Measurements from ENCODE around the gene NAV3. TPM values are rescaled to one million over a fixed set of nuclear protein-coding genes. Genes with fewer than 3 reads are reported as not detected.
A peak's percentile ranks its signal among the peaks of the same experiment; 100 is the strongest.

NAV3 gene
- total RNA-seq, 6 experiments from 2014 or later = 0.22 to 3.2 (median 1.2) TPM

DNA sequence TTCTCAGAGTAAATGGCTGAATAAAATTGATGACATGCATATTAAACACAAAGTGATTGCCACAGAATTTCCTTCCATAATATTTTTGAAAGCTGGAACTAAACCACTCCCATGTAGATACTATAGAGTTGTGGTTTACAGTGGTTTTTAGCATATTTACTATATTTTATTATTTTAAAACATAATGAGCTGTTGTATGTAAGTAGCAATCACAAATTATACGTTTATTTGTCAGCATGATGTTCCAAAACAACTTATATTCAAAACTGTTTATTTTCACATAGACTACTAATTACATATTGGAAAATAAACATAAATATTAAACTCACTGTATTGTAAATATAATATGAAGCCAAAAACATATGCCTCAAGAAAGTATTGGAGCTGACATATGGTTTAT lies 77.2 kb downstream of the NAV3 start:
- no peaks in the 10 kb centered on the region for H3K9me3 ChIP-seq
- DNase-seq (no peak), ATAC-seq (no peak)
- 38% methylated on average over 1 of the region's 1 CpG for whole genome bisulfite sequencing (ENCODE audit: insufficient coverage, low coverage, low lambda C conversion rate, missing lambda C conversion rate)
- TF ChIP-seq, protein P1, sequence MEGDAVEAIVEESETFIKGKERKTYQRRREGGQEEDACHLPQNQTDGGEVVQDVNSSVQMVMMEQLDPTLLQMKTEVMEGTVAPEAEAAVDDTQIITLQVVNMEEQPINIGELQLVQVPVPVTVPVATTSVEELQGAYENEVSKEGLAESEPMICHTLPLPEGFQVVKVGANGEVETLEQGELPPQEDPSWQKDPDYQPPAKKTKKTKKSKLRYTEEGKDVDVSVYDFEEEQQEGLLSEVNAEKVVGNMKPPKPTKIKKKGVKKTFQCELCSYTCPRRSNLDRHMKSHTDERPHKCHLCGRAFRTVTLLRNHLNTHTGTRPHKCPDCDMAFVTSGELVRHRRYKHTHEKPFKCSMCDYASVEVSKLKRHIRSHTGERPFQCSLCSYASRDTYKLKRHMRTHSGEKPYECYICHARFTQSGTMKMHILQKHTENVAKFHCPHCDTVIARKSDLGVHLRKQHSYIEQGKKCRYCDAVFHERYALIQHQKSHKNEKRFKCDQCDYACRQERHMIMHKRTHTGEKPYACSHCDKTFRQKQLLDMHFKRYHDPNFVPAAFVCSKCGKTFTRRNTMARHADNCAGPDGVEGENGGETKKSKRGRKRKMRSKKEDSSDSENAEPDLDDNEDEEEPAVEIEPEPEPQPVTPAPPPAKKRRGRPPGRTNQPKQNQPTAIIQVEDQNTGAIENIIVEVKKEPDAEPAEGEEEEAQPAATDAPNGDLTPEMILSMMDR (IDR thresholded peaks at IDR 0.05) = no peak
- no peak for TF ChIP-seq POLR2A (IDR thresholded peaks at IDR 0.05)
- no peaks in the 10 kb centered on the region for H3K27me3 ChIP-seq
- H3K27ac ChIP-seq = no peak overlapping the region
- H3K36me3 ChIP-seq = no peaks in the 10 kb centered on the region
- no peak overlapping the region for H3K4me3 ChIP-seq
- no peaks in the 10 kb centered on the region for H3K4me1 ChIP-seq
- intact Hi-C loops (cut with DNase I) = no loop called here

DNA sequence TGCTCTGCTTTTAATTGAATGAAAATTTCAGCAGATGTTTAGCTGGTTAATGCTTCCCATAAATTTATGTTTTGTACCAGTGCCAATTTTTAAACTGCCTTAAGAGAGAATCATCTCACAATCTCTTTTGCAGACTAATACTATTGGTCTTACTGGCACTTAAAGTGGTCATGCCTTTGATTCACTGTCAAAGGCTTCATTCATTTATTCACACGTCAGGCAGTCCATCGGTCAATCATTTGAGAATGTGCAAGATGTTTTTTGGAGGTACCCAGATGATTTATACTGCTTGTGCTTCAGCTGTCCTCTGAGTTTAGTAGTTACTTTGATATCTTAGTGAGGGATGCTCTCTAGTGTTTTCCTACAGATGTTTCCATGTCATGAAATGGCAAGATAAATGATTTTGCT lies 83.4 kb downstream of the NAV3 start:
- Histone ChIP-seq H3K27ac (no peak overlapping the region), H3K4me1 (no peaks in the 10 kb centered on the region), H3K4me3 (no peak overlapping the region), H3K27me3 (no peaks in the 10 kb centered on the region), H3K9me3 (no peaks in the 10 kb centered on the region), H3K36me3 (no peaks in the 10 kb centered on the region)
- ATAC-seq = peak; percentile 43 to 61 (median 54)
- WGBS (ENCODE audit: insufficient coverage, low coverage, low lambda C conversion rate, missing lambda C conversion rate) = 62% methylated on average over 2 of the region's 2 CpGs
- DNase-seq = no peak
- TF ChIP-seq POLR2A (IDR thresholded peaks at IDR 0.05) = no peak
- TF ChIP-seq, protein P1 (IDR thresholded peaks at IDR 0.05) = peak in 3 of 4 donors; percentile 30 to 34 (median 30)
- intact Hi-C loops (cut with DNase I) = loop anchor here in 1 of 2 donors (5.0 kb wide), 1 partner anchor 187 kb away; no protein-coding TSS in a partner anchor

DNA sequence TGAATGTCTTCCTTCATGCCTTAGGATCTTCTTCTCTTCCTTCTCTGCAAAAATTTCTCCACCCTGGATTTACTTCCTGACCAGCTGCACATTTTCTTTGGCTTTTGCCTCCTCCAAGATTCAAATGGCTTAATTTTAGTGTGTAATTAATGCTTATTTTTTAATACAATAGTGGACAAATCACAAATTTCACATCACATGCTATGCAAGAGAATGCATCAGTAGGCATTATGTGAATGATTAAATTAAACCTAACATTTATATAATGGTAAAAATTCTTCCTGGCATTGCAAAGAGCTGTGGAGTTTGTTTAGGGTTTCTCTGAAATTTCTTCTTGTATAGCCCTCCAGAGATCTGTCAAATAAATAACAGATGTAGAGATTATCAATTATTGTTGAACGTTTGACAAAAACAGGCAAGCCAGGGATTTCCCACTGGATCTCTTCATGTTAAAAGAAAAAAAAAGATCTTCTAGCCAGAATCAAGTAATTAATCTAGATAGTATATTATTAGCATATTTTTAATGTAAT lies 84.4 kb downstream of the NAV3 start:
- H3K36me3 ChIP-seq = no peaks in the 10 kb centered on the region
- no peak for ATAC-seq
- no peak overlapping the region for H3K27ac ChIP-seq
- no peaks in the 10 kb centered on the region for H3K4me1 ChIP-seq
- no peaks in the 10 kb centered on the region for H3K9me3 ChIP-seq
- 20% methylated on average over 1 of the region's 1 CpG for WGBS (ENCODE audit: insufficient coverage, low coverage, low lambda C conversion rate, missing lambda C conversion rate)
- no peaks in the 10 kb centered on the region for H3K27me3 ChIP-seq
- intact Hi-C loops (cut with DNase I) = no loop called here
- no peak for DNase-seq
- no peak for TF ChIP-seq POLR2A (IDR thresholded peaks at IDR 0.05)
- TF ChIP-seq, protein P1 (IDR thresholded peaks at IDR 0.05) = no peak
- H3K4me3 ChIP-seq = no peak overlapping the region

DNA sequence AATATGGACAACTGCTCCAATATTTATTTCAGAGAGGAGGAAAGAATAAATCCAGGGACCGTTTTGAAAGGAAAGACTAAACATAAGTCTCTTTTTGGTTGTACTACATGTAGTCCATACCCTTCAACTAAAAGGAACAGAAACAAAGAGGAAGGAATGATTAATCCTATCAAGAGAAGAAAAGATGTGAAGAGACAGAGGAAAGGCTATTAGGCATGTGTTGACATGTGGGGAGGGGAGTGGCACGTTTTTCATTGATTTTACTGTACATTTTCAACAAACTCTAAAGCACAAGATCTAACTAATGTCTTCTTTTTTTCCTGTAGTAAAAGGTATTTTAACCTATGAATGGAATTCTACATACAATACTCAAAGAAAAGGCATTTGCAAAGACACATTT lies 85.6 kb downstream of the NAV3 start:
- intact Hi-C loops (cut with DNase I) = no loop called here
- no peak overlapping the region for H3K27ac ChIP-seq
- H3K36me3 ChIP-seq = no peaks in the 10 kb centered on the region
- H3K4me1 ChIP-seq = no peaks in the 10 kb centered on the region
- DNase-seq (no peak), ATAC-seq (no peak)
- TF ChIP-seq, protein P1 (IDR thresholded peaks at IDR 0.05) = no peak
- no peak for TF ChIP-seq POLR2A (IDR thresholded peaks at IDR 0.05)
- no peaks in the 10 kb centered on the region for H3K27me3 ChIP-seq
- 32% methylated on average over 2 of the region's 2 CpGs for WGBS (ENCODE audit: insufficient coverage, low coverage, low lambda C conversion rate, missing lambda C conversion rate)
- no peak overlapping the region for H3K4me3 ChIP-seq
- no peaks in the 10 kb centered on the region for H3K9me3 ChIP-seq

DNA sequence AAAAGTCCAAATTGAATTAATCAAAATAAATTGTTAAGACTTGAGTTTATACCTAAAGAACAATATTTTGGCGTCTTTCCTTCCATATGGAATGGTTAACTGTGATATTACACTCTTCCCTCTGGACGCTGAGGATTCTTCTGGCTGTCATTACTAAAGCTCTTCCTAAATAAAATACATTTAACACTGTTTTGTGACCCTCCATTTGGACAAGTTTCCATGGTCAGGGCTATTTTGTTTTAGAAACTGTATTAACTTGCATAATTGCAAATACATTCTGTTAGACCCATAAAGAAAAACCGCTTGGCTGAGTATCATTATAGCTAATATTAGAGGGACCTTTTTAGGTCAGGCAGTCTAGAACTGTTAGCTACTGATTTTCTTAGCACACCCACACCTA lies 87.4 kb downstream of the NAV3 start:
- no peak for TF ChIP-seq POLR2A (IDR thresholded peaks at IDR 0.05)
- TF ChIP-seq, protein P1 (IDR thresholded peaks at IDR 0.05) = no peak
- H3K36me3 ChIP-seq = no peaks in the 10 kb centered on the region
- H3K9me3 ChIP-seq = no peaks in the 10 kb centered on the region
- no peak overlapping the region for H3K4me3 ChIP-seq
- DNase-seq (no peak), ATAC-seq (no peak)
- WGBS (ENCODE audit: insufficient coverage, low coverage, low lambda C conversion rate, missing lambda C conversion rate) = 56% methylated on average over 3 of the region's 3 CpGs
- H3K27me3 ChIP-seq = no peaks in the 10 kb centered on the region
- no peaks in the 10 kb centered on the region for H3K4me1 ChIP-seq
- H3K27ac ChIP-seq = no peak overlapping the region
- intact Hi-C loops (cut with DNase I) = no loop called here

Data from right lobe of liver (tissue), 6 donors.